GM12872 (cell line): ENCODE data around the gene MRPL9.

Experiments used
- CTCF ChIP-seq: IDR thresholded peaks from 3 replicates; pipeline ENCODE4 v1.5.1; 2011; ENCODE audit warnings: low read depth, mild to moderate bottlenecking, low read length, moderate library complexity; ENCODE audit not compliant: insufficient read depth

MRPL9 gene

GRCh38 chr1:151805066-151805820 is 41.9 kb upstream of the MRPL9 start, which contains the start of gene LINGO4:
TSS of gene LINGO4 (minus strand) at chr1:151805419. CDS start at chr1:151802704, 2,715 bp downstream.
- no peak for TF ChIP-seq CTCF

DNA sequence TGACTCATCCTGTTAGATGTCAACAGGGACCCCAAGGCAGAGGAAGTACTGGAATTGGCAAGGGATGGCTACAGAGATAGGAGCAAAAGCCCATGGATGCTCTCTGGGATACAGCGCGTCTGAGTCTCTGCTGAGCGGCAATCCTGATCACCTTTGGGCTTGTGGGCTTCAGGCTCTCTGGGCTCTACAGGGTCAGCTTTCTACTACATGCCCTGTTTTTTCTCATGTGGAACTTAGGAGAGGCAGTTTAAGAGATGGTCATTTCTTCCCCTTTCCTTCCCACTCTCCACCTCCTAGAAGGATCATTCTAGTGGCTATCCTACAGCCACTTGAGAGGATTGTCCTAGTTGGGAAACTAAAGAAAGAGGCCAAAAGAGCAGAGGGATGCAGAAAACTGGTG is 40.6 kb upstream of the MRPL9 start:
- TF ChIP-seq CTCF, result no peak

- no peak for TF ChIP-seq CTCF
These were observed 39.9 kb upstream of the MRPL9 start for GRCh38 chr1:151803164-151803563.

- no peak for TF ChIP-seq CTCF
These were observed 39.1 kb upstream of the MRPL9 start for GRCh38 chr1:151802372-151802771.

DNA sequence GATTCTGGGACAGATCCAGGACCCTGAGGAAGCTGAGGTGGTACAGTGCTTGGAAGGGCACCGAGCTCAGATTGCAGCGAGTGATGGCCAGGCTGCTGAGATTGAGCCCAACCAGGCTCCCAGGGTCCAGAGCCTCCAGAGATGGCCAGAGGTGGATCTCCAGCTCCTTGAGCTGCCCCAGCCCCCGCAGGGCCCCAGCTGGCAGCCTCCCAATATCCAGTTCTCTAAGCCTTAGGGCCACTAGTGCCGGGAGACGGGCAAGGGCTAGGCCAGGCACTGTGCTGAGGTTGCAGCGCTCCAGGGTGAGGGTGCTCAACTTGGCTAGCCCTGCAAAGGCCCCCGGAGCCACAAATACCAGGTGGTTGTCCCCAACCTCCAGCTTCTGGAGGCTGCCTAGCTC is 38.5 kb upstream of the MRPL9 start:
- no peak for TF ChIP-seq CTCF

DNA sequence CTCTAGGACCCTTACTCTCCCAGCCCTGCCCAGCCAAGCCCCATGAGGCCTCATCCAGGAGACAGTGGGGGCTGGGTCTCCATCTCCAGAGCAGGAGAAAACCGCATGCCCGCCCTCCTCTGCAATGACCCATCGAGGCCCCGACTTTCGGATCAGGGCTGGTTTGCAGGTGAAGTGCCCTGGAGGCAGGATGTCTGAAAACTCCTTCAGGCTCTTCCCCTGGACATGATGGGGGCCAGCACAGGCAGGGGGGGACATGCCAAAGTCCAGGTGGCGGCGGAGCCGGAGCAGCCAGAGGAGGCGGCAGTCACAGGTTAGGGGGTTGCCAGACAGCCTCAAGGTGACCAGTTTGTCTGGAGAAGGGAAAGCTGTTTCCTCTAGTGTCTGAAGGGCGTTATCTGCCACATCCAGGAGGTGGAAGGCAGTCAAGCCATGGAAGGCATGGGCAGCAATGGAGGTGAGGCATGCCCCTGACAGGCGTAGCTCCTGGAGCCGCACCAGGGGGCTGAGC is 38.1 kb upstream of the MRPL9 start:
- no peak for TF ChIP-seq CTCF

DNA sequence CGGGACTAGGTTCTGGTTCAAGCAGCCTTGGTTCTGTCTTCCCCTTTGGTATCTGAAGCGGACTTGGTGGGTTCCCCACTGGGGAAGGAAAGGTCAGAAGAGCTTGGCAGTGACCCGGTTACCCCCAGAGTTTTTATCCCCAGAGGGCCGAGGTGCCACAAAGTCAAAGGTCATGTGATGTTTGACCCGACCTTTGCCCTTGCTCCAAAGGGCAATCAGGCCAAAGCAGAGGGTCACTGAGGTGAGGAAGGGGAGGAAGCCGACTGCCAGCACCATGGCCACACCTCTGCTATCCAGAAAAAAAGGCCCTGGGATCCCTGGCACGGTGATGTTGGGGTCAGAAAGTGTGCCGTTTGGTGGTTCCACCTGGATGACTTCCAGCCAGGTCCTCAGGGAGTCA is 37.5 kb upstream of the MRPL9 start:
- no peak for TF ChIP-seq CTCF
